Effector memory CD4-positive, alpha-beta T cell (primary cell): ENCODE results near the gene TFE3.

Experiments used
- DNase-seq, 3 donors: peaks; one replicate each; pipeline ENCODE4 v3.0.0-alpha.2; 2020
- H3K27ac ChIP-seq: 2 replicates; pipeline ENCODE4 v1.7.0; 2013; ENCODE audit warnings: mild to moderate bottlenecking, low read length, moderate library complexity; ENCODE audit not compliant: insufficient read depth, poor library complexity, severe bottlenecking
- H3K27me3 ChIP-seq: replicated peaks from 2 replicates; pipeline ENCODE4 v1.7.0; 2013; ENCODE audit warnings: mild to moderate bottlenecking, low read length; ENCODE audit not compliant: insufficient read depth, control insufficient read depth, poor library complexity, severe bottlenecking
- H3K36me3 ChIP-seq: 2 replicates; pipeline ENCODE4 v1.7.0; 2013; ENCODE audit warnings: mild to moderate bottlenecking, low read length, moderate library complexity; ENCODE audit not compliant: control insufficient read depth, insufficient read depth
- H3K4me1 ChIP-seq: 2 replicates; pipeline ENCODE4 v1.7.0; 2013; ENCODE audit warnings: low read length, mild to moderate bottlenecking; ENCODE audit not compliant: control insufficient read depth, insufficient read depth, poor library complexity, severe bottlenecking
- H3K4me3 ChIP-seq: 2 replicates; pipeline ENCODE4 v1.7.0; 2013; ENCODE audit warnings: low read length, low read depth, mild to moderate bottlenecking; ENCODE audit not compliant: insufficient read depth, poor library complexity, severe bottlenecking
- H3K9me3 ChIP-seq: 2 replicates; pipeline ENCODE4 v1.7.0; 2013; ENCODE audit warnings: mild to moderate bottlenecking, low read length, moderate library complexity; ENCODE audit not compliant: control insufficient read depth
- total RNA-seq, 3 donors: gene quantifications; one replicate each; lab custom pipeline; 2026; lab: John Stamatoyannopoulos, UW

TFE3 gene
- total RNA-seq, result 56.5 to 62.6 (median 56.7) reads per million in 3 donors

GRCh38 chrX:49043220-49043986 is at the start of gene TFE3:
TFE3 (minus strand) TSS chrX:49043357; CDS start chrX:49043226, 131 bp downstream.
- Histone ChIP-seq H3K27me3 (no peaks in the 10 kb centered on the region), H3K4me1 (peaks cover 17% of the 10 kb centered on the region), H3K4me3 (peak within 1 kb of the TSS; percentile 61), H3K36me3 (peaks cover 11% of the 10 kb centered on the region), H3K9me3 (no peaks in the 10 kb centered on the region), H3K27ac (peak within 1 kb of the TSS; percentile 89)
- peak; percentile 94 to 95 (median 95) for DNase-seq

- H3K36me3 ChIP-seq, result no peaks in the 10 kb centered on the region
- no peak overlapping the region for H3K4me3 ChIP-seq
- H3K4me1 ChIP-seq, result no peaks in the 10 kb centered on the region
- H3K9me3 ChIP-seq, result no peaks in the 10 kb centered on the region
- DNase-seq, result no peak
- H3K27me3 ChIP-seq, result no peaks in the 10 kb centered on the region
- H3K27ac ChIP-seq, result no peak overlapping the region
These were observed 46.4 kb upstream of the TFE3 start for GRCh38 chrX:49089553-49089952.

- H3K27ac ChIP-seq, result no peak overlapping the region
- H3K9me3 ChIP-seq, result no peaks in the 10 kb centered on the region
- H3K36me3 ChIP-seq, result no peaks in the 10 kb centered on the region
- no peaks in the 10 kb centered on the region for H3K27me3 ChIP-seq
- H3K4me1 ChIP-seq, result no peaks in the 10 kb centered on the region
- no peak overlapping the region for H3K4me3 ChIP-seq
- no peak for DNase-seq
These were observed 39.2 kb upstream of the TFE3 start for GRCh38 chrX:49082271-49082871.

- Histone ChIP-seq H3K36me3 (no peaks in the 10 kb centered on the region), H3K9me3 (no peaks in the 10 kb centered on the region), H3K27ac (peak within 1 kb of the TSS; percentile 91), H3K4me3 (peak within 1 kb of the TSS; percentile 78), H3K4me1 (no peaks in the 10 kb centered on the region), H3K27me3 (no peaks in the 10 kb centered on the region)
- DNase-seq, result peak; percentile 61 to 65 (median 61)
These were observed 36.6 kb upstream of the TFE3 start, which contains the start of gene WDR45 for GRCh38 chrX:49079489-49080428. WDR45 (minus strand) TSS chrX:49079887; CDS start chrX:49078095, 1,792 bp downstream.

- Histone ChIP-seq H3K27ac (no peak overlapping the region), H3K36me3 (no peaks in the 10 kb centered on the region), H3K4me3 (no peak overlapping the region), H3K4me1 (peaks cover 7% of the 10 kb centered on the region), H3K27me3 (no peaks in the 10 kb centered on the region), H3K9me3 (no peaks in the 10 kb centered on the region)
- no peak for DNase-seq
These were observed 34.8 kb upstream of the TFE3 start for GRCh38 chrX:49077941-49078340.

- no peak overlapping the region for H3K4me3 ChIP-seq
- H3K27ac ChIP-seq, result no peak overlapping the region
- no peaks in the 10 kb centered on the region for H3K27me3 ChIP-seq
- H3K9me3 ChIP-seq, result no peaks in the 10 kb centered on the region
- no peaks in the 10 kb centered on the region for H3K36me3 ChIP-seq
- no peak for DNase-seq
- H3K4me1 ChIP-seq, result peaks cover 9% of the 10 kb centered on the region
These were observed 32.2 kb upstream of the TFE3 start for GRCh38 chrX:49075347-49075746.

- Histone ChIP-seq H3K4me1 (peaks cover 9% of the 10 kb centered on the region), H3K27ac (peak within 1 kb of the TSS; percentile 70), H3K9me3 (no peaks in the 10 kb centered on the region), H3K36me3 (no peaks in the 10 kb centered on the region), H3K27me3 (no peaks in the 10 kb centered on the region), H3K4me3 (peak within 1 kb of the TSS; percentile 38)
- DNase-seq, result peak; percentile 82 to 86 (median 85)
These were observed 30.7 kb upstream of the TFE3 start, which contains the start of gene PRAF2 for GRCh38 chrX:49073601-49074575. PRAF2 (minus strand) TSS chrX:49074002; CDS start chrX:49073987, 15 bp downstream.

GRCh38 chrX:49072712-49073095 is 29.5 kb upstream of the TFE3 start:
- no peak for DNase-seq
- Histone ChIP-seq H3K4me1 (peaks cover 9% of the 10 kb centered on the region), H3K27ac (no peak overlapping the region), H3K4me3 (no peak overlapping the region), H3K36me3 (no peaks in the 10 kb centered on the region), H3K27me3 (no peaks in the 10 kb centered on the region), H3K9me3 (no peaks in the 10 kb centered on the region)
